EL (cell line): Measurements from ENCODE around the gene TPRKB.
"Not testable (repeated sequence)": the region's sequence is repeated elsewhere in the genome, so short reads cannot be mapped to it uniquely, and the experiment has no call there.

Experiments used
- DNase-seq: peaks from one replicate; pipeline ENCODE4 v3.0.0-alpha.2; 2016

Gene TPRKB

DNA sequence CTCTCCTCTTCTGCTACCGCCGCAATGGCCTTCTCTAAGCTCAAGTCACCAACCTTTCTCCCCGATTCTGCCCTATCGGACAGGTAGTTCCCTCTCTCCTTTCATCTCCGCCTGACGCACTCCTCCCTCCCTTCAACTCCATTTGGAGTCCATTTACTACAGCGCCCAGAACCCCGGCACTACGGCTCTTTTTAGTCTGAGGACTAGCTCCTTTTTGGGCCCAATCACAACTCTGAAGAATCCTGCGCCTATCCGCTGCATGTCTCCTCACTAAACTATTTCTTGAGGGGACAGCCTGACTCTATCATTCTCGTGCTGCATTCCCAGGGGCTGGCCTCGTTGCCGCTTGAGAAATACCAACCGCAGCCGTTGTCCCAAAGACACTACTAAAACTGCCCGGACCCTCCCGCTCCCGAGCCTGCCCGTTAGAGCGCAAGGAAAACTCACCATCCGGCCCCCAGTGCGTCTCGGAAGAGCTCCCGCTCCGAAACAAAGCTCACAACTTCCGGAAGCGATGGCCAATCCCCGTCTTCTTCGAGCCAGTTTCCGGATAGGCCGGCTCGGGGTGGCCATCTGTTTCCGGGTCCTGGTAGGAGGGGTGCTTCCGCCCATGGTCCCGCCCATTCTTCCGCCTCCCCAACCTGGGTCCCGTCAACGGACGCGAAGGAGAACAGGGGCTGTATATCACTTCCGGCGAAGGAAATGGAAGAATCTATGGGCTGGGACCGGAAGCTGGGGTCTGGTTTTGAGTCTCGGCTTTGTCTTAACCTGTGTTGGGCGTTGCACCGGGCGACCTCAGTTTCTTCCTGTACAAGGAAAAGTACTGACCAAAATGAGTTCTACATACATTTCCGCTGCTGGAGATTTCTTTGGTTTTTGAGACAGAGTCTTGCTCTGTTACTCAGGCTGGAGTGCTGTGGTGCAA, at the start of gene TPRKB:
TSS of gene TPRKB (minus strand) at position 491 of the 925 bp plus-strand sequence. CDS start 2,776 bp downstream, outside the sequence.
- DNase-seq = peak; percentile 98

DNA sequence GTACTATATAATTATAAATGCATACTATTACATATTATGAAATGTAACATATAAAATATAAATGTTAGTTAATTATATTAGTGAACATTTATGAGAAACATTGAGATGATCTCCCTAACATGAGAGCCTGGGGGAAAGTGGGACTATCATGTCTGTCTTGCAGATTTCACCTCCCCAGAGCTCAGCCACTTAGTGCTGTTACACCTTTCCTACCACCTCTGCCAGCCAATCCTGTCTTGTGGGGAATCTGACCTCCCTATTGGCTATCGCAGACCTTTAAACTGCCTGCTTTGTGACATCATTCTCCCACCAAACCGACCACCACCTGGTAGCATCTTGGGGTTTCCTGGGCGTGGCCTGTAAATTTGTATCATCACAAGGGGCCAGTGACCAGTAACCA, 46.7 kb upstream of the TPRKB start, which contains the start of gene C2orf78:
TSS of gene C2orf78 (plus strand) at position 301 of the 400 bp plus-strand sequence. CDS start 127 bp downstream, outside the sequence.
- not testable (repeated sequence) for DNase-seq

DNA sequence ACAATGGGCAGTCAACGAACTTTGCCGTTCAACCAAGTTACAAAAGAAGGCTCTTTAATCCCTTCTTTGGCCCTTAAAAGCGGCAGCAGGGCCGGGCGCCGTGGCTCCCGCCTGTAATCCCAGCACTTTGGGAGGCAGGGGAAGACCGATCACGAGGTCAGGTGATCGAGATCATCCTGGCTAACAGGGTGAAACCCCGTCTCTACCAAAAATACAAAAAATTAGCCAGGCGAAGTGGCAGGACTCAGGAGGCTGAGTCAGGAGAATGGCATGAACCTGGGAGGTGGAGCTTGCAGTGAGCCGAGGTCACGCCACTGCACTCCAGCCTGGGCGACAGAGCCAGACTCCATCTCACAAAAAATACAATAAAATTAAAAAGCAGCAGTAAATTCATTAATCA, 46.3 kb upstream of the TPRKB start:
- DNase-seq = peak; percentile 22

DNA sequence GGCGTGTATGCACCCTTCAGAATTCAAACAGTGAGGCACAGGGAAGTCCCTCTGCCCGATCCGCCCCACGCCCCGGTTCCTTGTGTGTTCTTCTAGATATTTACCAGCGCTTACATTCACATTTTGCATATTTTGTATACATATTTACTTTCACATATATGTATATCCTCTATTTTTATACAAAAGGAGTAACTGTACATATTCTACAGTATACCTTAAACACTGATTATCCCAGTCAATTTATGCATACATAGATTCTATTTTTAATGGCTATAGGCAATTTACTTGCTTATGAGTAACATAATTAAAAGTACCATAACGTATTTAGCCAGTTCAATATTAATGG, 43.1 kb upstream of the TPRKB start:
- no peak for DNase-seq

DNA sequence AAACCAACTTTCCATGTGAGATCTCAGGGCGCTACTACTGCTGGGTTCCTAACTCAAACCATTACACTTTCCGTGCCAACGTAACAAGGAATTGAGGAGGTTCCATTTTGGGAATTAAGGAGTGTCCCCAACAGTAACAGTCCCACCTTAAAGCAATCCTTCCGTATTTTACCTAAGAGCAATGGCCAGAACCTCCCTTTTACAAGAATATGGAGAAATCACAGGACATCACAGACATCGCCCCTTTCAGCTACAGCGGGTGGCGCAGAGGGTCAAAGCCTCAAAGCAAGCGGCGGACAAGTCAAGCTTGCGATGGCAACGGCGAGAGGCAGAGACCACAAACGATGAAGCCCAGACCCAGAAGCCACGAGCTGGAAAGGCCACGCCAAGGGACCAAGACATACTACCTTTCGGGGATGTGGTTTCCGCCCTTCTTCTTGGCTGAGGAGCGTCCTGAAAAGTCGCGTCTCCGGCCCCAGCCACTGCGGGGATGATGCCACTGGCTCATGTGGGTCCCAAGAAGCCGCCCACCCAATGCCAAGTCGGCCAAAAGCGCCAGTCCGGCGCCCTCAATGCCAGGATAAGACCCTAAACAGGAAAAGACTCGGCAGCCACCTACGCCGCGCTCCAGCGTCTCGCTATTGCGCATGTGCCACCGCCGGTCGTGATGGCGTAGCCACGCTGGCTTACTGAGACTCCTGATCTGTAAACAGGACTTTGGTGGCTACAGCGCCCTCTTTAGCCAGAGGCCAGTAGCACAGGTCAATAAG, 42.5 kb upstream of the TPRKB start, which contains the start of gene DUSP11:
TSS of gene DUSP11 (minus strand) at position 637 of the 770 bp plus-strand sequence. CDS start at position 508, 129 bp downstream.
- peak; percentile 94 for DNase-seq

DNA sequence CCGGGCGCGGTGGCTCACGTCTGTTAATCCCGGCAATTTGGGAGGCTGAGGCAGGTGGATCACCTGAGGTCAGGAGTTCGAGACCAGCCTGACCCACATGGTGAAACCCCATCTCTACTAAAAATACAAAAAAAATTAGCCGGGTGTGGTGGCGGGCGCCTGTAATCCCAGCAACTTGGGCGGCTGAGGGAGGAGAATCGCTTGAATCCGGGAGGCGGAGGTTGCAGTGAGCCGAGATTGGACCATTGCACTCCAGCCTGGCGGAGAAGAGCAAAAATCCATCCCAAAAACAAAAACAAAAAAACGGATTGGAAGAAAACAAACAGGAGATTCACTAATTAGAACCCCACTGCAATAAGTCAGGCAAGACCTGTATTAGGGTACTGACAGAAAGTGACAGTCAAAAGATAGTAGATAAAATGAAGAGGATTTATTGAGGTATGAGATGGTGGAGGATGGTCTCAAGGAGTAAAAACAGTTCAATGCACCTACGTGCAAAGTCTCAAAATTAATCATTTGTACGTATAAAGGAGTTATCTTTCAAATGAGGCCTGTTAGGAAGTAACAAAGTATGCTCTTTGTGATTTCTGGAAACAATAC, 41.8 kb upstream of the TPRKB start:
- DNase-seq = not testable (repeated sequence)

DNA sequence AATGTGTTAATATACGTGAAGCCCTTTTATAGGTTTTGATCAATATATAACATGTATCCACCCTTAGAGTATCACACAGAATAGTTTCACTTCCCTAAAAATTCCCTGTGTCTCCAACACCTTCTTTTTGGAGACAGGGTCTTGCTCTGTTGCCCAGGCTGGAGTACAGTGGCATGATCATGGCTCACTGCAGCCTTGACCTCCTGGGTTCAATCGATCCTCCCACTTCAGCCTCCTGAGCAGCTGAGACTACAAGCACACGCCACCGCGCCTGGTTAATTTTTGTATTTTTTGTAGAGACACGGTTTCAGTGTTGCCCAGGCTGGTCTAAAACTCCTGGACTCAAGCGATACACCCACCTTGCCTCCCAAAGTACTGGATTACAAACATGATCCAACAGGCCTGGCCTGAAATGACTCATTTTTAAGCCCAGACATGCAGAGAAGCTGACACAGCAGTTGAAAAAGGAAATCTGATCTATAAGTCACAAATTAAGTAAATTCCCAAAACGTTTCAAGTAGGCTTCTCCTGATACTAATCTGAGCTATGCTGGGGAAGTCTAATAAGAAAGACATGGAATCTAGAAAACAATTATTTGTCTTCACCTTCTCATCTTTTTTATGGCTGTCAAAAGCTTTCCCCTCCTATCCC, 39.8 kb upstream of the TPRKB start:
- peak; percentile 35 for DNase-seq

DNA sequence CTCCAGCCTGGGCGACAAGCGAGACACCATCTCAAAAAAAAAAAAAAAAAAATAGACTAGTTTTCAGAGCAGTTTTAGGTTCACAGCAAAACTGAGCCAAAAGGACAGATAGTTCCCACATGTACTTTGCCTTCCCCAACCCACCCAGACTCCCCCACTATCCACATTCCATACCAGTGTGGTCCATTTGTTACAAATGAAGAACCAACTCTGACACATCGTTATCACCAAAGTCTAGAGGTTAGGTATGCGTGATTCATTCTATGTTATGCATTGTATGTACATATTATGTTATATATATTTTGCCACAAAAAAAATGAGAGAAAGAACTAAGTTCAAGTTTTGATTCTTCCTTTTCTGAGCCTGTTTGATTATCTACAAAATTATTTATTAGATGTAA, 39.2 kb upstream of the TPRKB start:
- DNase-seq = peak; percentile 12

DNA sequence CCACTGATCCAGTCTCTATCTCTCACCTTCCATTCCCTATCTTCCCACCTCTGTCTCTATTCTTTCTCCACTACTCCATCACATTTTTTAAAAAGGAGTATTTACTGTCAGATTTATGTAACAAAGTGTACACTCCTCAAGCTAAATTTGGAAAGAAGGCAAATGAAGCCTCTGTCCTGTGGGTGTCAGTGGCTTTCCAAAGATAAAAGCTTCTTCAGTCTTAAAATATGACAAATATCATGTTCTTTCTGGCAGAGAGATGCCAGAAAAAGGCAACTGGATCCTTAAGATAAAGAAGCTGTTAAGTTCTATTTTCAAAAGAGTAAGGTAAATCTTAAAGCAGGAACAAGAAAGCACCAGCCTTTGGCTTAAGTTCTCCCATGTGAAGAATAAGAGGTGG, 35.7 kb upstream of the TPRKB start:
- no peak for DNase-seq

DNA sequence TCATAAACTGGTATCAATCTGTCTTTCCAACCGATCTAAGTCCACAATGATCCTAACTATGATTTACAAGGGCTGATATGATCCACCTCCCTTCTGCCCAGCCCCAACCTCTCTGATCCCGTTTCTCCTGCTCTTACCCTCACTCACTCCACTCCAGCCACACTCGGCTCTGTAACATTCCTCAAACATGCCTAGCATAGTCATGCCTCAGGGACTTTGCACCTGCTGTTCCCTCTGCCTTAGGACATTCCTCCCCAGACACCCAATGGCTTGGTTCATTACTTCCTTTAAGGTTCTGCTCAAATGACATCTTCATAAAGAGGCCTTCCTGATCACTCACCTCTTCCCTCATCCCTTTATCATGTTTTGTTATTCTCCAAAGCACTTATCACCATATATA, 33.6 kb upstream of the TPRKB start:
- DNase-seq = no peak

DNA sequence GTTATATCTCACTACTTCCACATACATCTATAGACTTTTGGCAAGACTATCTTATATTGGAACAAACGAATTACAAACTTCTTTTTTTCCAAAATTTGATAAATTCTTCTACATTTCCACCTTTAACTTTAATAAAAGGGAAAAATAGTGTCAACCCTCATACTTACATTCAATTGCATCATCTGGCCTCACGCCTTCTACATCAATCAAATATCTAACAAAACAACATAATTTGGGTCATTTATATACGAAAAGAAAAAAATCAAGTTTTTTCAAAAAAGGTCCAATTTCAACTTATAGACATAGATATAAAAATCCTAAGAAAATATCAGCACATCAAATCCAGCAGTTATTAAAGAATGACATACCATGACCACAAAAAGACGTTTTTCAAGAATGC, 29.8 kb upstream of the TPRKB start:
- DNase-seq = no peak

DNA sequence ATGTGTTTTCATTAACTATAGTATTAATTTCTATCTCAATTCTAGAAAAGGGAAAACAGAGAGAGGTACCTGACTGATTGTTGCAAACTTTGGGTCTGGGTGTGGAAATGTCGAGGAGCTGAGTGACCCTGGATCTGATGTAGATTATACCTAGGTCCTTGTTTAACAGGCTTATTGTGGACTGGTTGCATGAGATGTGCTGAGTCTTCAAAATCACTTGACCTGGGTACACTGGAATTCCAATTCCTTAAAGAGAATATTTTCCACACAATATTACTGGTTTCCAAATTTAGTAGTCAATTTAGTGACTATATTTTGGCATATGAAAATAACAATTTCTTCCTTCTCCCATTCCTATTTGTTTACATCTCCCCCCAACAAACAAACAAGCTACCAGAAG, 29.2 kb upstream of the TPRKB start:
- no peak for DNase-seq

DNA sequence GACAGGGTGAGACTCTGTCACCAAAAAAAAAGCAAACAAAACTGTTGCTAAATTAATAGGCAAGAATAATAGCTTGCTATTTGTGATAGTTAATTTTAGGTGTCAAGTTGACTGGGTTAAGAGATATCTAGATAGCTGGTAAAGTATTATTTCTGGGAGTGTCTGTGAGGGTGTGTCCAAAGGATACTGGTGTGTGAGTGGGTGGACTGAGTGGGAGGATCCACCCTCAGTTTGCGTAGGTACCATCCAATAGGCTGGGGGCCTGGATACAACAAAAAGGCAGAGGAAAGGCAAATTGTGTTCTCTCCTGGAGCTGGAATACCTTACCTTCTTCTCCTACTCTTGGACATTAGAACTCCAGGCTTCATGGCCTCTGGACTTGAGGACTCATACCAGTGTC, 27.8 kb upstream of the TPRKB start:
- DNase-seq = no peak

DNA sequence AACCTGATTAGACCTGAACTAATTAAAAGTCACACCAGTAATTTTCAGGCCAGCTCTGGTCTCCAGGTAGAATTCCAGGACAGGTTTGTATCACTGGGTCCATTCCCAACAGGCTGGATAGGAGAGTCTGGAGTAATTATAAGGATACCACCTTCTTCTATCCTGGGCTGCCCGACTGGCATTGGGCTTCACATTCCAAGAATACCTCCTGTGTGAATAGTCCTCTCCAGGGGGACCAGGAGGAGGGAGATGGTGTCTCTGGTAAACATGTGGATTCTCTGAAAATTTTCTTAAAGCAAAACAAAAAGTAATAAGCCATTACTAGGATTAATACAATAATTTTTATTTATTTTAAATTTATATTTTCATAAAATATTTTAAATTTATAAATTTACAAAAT, 25.4 kb upstream of the TPRKB start:
- DNase-seq = peak; percentile 56

DNA sequence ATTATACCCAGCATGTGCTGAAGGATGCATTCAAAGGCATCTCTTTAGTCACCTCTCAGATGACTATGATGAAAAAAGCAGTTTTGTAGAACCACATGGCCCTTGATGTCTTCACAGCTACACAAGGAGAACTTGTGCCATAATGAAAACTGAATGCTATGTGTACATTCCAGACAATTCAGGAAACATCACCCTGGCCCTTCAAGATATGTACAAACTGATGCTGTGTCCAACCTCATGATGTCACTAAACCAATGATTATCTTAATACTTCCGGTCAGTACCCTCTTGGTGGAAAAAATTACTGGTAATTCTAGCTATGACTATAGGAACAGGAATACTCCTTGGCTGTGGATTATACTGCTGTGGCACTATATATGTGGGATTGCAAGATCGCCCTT, 22.8 kb upstream of the TPRKB start:
- no peak for DNase-seq

DNA sequence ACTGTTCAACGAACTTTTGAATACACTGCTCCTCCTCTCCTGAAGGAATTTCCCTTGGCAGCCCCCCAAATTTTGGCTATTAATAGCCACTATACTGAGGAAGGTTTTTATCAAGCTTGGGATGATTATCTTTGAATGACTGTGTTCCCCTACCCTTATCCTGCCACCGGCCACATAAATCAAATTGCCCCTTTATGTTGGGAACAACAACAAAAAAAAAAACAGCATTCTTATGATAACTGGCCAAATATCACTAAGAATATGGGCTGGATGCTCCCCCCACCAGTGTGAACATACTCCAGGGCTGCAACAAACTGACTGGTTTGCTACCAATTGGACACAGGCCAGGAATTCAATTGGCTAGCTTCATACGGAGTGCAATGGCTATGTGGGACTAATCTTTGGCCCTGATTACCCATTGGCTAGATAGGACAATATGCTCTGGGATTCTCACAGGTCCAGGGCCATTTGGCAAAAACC, 22.2 kb upstream of the TPRKB start:
- DNase-seq = peak; percentile 34

DNA sequence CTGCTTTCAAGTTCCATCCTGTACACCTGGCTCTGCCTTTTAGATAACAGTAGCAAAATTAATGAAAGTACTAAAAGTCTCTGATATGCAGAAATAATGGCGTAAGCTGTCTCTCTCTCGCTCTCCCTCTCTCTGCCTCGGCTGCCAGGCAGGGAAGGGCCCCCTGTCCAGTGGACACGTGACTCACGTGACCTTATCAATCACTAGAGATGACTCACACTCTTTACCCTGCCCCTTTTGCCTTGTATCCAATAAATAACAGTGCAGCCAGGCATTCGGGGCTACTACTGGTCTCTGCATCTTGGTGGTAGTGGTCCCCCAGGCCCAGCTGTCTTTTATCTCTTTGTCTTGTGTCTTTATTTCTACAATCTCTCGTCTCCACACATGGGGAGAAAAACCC, 17.2 kb upstream of the TPRKB start:
- DNase-seq = not testable (repeated sequence)

DNA sequence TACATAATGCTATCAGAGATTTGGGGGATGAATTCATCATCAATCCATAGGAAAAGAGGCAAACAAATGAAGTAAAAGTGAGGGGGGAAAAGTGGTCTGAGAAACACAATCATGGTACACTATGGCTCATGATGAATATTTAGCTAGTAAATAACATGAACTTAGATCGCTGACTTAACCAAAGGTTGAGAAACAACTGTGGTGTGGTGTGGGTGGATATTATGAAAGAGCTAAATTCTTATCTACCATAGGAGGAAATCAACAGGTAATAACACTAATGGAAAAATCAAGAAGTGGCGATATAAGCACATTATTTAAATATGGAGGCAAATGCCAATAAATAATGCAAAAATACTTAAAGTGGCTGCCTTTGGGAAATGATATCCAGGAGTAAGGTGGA, 12.2 kb upstream of the TPRKB start:
- no peak for DNase-seq

DNA sequence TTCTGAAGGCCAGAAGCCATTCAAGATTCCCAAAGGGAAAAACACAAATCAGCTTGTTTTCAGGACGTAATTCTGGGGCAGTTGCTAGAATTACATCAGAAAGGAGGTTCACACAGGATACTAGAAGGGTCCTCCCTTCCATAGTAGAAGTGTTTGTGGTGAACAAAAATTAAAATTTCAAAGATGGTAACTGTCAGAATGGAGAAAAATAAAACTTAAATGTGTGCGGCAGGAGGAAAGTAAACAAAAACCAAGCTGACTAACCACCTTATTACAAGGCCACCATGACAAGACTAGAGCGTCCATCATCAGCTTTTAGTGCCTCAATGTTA, 9.7 kb upstream of the TPRKB start:
- no peak for DNase-seq

DNA sequence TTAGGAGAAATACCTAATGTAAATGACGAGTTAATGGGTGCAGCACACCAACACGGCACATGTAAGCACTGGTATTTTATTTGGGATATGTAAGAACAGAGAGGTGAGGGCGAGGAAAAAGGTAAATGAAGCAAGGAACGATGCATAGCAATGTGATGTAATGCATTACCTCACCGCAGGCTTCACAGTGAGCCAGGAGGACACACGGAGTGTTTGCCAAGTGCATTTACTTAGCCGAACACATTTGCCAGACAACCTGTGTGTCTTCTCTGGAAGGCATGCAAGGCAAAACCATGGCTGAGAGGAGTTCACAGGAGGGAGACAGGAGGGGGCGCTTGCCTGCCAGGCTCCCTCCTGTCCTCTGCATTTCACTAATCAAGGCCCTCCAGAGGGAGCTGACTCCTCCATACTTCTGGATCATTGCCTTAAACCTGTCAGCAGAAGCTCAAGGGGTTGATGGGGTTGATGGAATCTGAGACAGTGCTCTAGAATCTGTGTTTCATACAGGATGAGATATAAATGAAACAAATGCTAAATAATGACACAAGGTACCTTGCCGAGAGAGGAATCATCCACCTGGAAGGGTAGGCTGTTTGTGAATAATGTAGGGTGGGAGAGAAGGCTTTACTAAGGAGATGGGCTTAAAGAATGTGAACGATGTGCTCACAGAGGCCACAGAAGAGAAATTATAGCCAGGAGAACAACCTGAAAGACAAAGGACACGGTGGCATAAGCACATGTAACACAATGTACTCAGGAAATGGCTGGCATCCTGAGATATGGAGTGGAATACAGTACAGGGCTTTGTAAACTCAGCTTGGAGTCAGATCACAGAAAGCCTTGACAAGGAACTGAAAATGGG, 9.1 kb upstream of the TPRKB start:
- no peak for DNase-seq

DNA sequence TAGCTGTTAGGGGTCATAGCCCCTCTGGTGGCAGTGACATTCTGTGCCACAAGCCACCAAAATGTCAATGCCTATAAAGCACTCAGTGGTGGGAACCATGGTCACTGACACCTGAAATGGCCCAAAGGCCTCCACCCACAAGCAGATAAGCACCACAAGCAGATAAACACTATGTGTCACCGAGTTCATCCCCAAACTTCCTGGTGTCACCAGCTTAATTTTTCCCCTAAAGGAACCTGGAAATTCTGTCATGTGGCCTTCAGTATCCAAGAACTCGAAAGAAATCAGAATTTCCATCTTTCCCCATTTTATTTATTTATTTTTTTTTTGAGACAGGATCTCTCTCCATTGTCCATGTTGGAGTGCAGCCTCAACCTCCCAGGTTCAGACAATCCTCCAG, 3.6 kb upstream of the TPRKB start:
- no peak for DNase-seq

DNA sequence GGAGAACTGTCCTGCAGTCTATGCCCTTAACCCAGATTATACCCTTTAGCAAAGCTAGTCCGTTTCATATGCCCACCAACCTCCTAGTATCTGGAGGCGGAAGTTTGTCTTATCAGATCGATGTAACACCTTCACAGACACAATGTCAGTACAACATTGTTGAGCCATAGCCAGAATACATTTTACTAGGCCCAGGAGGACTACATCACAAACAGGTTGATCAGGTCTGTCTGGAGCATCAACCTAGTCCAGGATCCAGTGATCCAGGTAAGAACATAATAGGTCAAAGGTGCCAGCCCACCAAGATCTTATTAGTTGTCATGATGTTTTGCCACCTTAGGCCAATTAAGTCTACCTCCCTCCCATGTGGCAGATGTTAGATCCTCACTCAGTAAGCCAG, 2.0 kb upstream of the TPRKB start:
- no peak for DNase-seq
